Prostate gland (tissue), 2 donors: ENCODE data around the gene NEMF.

ENCODE experiments used
- CTCF ChIP-seq, 4 experiments: fragments of 200-600 bp in 2 of 4; fragments of 450-650 bp in 2 of 4; sonication (generic) in 2 of 4; IDR thresholded peaks; 1 replicate in 3 of 4; 2 replicates in 1 of 4; pipeline ENCODE4 v1.5.1; 2016 to 2019; ENCODE audit warnings: antibody characterized with exemption in 4 of 4, mild to moderate bottlenecking in 2 of 4, moderate library complexity in 2 of 4
- POLR2A ChIP-seq: fragments of 450-650 bp; IDR thresholded peaks from one replicate; pipeline ENCODE4 v1.6.1; 2016; ENCODE audit warnings: antibody characterized with exemption, mild to moderate bottlenecking
- POLR2AphosphoS5 ChIP-seq: sonication (generic); formaldehyde crosslinking; IDR thresholded peaks from one replicate; pipeline ENCODE4 v1.6.1; 2017; ENCODE audit warnings: antibody characterized with exemption

DNA sequence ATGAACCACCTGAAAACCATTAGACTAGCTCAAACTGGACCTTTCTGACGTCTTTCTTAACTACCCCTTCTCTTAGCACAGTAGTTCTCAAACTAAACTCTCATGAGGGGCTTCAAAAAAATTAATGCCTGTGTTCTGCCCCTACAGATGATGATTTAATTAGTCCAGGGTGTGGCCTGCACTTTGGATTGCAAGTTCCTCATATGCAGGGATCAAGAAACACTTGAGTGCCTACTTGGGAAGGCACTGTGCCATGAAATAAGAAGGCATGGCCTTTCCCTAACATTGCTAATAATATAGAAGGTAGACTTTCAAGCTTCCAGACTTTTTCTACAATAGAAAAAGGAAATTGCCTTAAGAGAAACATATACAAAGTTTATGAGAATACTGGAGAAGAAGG is 107.4 kb downstream of the NEMF start:
- no peak for TF ChIP-seq CTCF (IDR thresholded peaks at IDR 0.05)
- no peak for TF ChIP-seq POLR2A
- TF ChIP-seq POLR2AphosphoS5, result no peak
